ENCODE measurements around the gene TIMP1.

TIMP1 gene

DNA sequence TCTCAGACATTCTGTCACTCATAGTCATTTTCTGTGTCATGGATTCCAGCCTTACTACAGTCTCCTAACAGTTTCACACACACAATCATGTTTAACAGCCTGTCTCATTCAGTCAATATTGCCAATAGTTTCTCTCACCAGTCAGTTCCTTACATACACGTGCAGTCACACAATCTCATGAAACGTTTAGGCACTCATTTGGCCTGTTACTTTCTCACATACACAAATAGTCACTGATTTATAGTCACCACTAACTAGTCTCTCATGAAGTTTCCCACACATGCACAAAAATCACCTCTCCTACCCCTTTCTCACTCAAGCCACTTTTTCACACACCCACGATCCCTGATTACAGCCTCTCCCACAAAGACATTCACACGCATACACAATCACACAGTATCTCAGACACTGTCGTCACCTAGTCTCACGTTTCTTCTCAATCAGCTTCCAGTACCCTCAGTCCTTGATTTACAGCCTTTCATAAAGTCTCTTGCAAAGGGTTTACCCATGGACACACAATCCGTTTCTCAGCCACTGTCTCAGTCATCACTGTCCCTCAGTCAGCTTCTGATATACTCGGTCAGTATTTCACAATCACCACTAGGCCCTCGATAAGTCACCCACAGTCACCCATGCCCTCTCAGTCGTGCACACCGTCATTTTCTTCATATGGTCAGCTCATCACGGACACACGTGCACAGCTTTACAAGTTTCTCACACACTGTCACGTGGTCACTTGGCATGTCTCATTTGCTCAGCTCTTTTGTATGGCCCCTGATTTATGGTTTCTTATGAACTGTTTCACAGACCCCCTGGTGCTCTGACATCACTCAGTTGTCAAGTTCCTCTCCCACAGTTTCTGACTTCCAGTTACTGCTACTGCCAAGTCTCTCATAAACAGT, 51.7 kb downstream of the TIMP1 start:
- DNase-seq (ENCODE audit: low read depth): no peak
- no peak overlapping the region for H3K4me3 ChIP-seq (ENCODE audit: low read length)
- TF ChIP-seq, protein P1, sequence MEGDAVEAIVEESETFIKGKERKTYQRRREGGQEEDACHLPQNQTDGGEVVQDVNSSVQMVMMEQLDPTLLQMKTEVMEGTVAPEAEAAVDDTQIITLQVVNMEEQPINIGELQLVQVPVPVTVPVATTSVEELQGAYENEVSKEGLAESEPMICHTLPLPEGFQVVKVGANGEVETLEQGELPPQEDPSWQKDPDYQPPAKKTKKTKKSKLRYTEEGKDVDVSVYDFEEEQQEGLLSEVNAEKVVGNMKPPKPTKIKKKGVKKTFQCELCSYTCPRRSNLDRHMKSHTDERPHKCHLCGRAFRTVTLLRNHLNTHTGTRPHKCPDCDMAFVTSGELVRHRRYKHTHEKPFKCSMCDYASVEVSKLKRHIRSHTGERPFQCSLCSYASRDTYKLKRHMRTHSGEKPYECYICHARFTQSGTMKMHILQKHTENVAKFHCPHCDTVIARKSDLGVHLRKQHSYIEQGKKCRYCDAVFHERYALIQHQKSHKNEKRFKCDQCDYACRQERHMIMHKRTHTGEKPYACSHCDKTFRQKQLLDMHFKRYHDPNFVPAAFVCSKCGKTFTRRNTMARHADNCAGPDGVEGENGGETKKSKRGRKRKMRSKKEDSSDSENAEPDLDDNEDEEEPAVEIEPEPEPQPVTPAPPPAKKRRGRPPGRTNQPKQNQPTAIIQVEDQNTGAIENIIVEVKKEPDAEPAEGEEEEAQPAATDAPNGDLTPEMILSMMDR (conservative IDR thresholded peaks at IDR 0.05; ENCODE audit: low read length): no peak

DNA sequence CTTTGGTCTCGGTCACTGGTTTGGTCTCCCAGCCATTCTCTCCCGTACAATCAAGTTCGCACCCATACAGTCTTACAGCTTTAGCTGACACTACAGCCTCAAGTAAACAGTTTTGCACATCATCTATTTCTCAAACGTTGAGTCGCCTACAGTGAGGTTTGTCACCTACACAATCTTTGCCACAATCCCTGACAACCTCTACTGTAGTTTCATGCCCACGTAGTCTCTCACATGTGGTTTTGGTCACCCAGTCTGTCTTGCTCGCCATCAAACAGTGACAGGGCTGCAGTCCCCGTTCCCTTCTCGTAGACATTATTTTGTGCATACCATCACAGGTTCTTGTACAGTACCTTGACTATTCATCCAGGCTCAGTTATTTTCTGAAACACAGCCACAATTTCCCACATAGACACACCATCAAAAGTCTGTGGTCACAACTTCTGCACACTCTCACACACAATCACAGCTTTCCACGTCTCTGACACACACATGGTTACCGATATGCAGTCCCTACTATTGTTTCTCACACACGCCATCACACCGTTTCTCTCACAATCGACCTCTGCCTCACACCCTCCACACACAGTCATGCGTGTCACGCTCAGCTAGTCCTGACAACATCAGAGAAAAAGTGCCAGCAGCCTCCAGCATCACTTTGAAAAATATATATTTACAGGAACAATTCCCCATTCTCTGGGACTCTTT, 52.8 kb downstream of the TIMP1 start:
- H3K4me3 ChIP-seq (ENCODE audit: low read length): no peak overlapping the region
- TF ChIP-seq, protein P1 (conservative IDR thresholded peaks at IDR 0.05; ENCODE audit: low read length): no peak
- DNase-seq (ENCODE audit: low read depth): no peak
